ENCODE data around the gene TMEM18.

TMEM18 gene

DNA sequence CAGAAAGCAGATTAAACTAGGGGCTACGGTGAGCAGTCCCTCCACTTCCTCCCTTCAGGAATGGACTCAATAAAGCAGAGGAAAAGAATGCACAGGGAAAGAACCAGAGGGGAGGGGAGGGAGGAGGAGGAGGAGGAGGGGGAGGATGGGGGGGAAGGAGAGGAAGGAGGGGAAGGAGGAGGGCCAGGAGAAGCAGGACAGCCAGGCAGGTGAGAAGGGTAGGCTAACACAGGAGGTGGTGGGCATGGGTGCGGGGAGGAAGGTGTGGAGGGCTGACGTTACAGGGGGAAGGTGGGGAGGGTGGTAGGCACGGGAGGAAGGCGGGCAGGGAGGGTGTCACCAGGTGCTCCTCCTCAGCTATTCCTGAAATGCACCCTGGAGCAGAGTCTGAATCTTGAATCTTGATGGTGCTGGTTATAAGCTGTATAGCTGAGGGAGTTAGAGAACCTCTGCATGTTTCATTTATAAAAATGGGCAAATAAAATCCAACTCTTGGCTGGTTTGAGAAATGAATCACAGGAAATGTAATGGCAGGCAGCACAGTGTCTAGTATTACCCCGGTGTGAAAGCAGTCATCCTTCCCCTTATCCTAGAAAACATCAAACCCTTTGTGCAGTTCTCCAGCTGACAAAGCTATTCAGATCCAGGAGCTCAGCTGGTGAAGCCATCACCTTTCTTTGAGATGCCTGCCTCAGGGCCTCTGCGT lies 3.4 kb downstream of the TMEM18 start:
- Histone ChIP-seq H3K4me3 (ENCODE audit: insufficient read depth, low read depth, low read length, poor library complexity, severe bottlenecking) (no peak overlapping the region), H3K9me3 (ENCODE audit: control insufficient read depth, low read length) (no peaks in the 10 kb centered on the region), H3K27ac (ENCODE audit: insufficient read depth, low read length, poor library complexity, severe bottlenecking) (no peak overlapping the region), H3K27me3 (replicated peaks; ENCODE audit: control insufficient read depth, insufficient read depth, low read length, poor library complexity, severe bottlenecking) (no peaks in the 10 kb centered on the region), H3K36me3 (ENCODE audit: control insufficient read depth, insufficient read depth, low read length) (peaks cover 37% of the 10 kb centered on the region), H3K4me1 (ENCODE audit: control insufficient read depth, insufficient read depth, low read length, poor library complexity, severe bottlenecking) (peaks cover 3% of the 10 kb centered on the region)
- no peak for DNase-seq

GRCh38 chr2:673016-673415 lies 4.2 kb downstream of the TMEM18 start:
- no peaks in the 10 kb centered on the region for H3K9me3 ChIP-seq (ENCODE audit: control insufficient read depth, low read length)
- peaks cover 41% of the 10 kb centered on the region for H3K36me3 ChIP-seq (ENCODE audit: control insufficient read depth, insufficient read depth, low read length)
- no peak overlapping the region for H3K4me3 ChIP-seq (ENCODE audit: insufficient read depth, low read depth, low read length, poor library complexity, severe bottlenecking)
- peaks cover under 1% of the 10 kb centered on the region for H3K4me1 ChIP-seq (ENCODE audit: control insufficient read depth, insufficient read depth, low read length, poor library complexity, severe bottlenecking)
- no peaks in the 10 kb centered on the region for H3K27me3 ChIP-seq (replicated peaks; ENCODE audit: control insufficient read depth, insufficient read depth, low read length, poor library complexity, severe bottlenecking)
- DNase-seq: no peak
- H3K27ac ChIP-seq (ENCODE audit: insufficient read depth, low read length, poor library complexity, severe bottlenecking): no peak overlapping the region

DNA sequence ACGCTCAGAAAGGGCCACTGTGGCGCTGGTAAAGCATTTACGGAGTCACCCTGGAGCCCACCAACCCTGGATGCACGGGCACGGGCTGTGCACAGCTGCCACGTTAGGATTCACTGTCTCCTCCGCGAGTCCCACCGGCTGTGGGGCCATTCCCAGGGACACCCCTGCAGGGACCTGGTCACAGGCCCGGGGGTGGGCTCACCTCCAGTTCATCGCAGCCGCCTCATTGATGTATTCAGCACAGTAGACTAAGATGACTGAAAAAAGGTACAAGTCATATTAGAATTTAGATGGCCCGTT lies 4.7 kb downstream of the TMEM18 start:
- no peaks in the 10 kb centered on the region for H3K4me1 ChIP-seq (ENCODE audit: control insufficient read depth, insufficient read depth, low read length, poor library complexity, severe bottlenecking)
- DNase-seq: no peak
- H3K36me3 ChIP-seq (ENCODE audit: control insufficient read depth, insufficient read depth, low read length): peaks cover 45% of the 10 kb centered on the region

GRCh38 chr2:671787-672605 lies 5.2 kb downstream of the TMEM18 start:
- Histone ChIP-seq H3K27ac (ENCODE audit: insufficient read depth, low read length, poor library complexity, severe bottlenecking) (no peak overlapping the region), H3K9me3 (ENCODE audit: control insufficient read depth, low read length) (no peaks in the 10 kb centered on the region), H3K4me1 (ENCODE audit: control insufficient read depth, insufficient read depth, low read length, poor library complexity, severe bottlenecking) (no peaks in the 10 kb centered on the region), H3K27me3 (replicated peaks; ENCODE audit: control insufficient read depth, insufficient read depth, low read length, poor library complexity, severe bottlenecking) (no peaks in the 10 kb centered on the region), H3K36me3 (ENCODE audit: control insufficient read depth, insufficient read depth, low read length) (peaks cover 51% of the 10 kb centered on the region), H3K4me3 (ENCODE audit: insufficient read depth, low read depth, low read length, poor library complexity, severe bottlenecking) (no peak overlapping the region)
- no peak for DNase-seq

More for the DNA sequence above, 4.7 kb downstream of the TMEM18 start:
- H3K27ac ChIP-seq (ENCODE audit: insufficient read depth, low read length, poor library complexity, severe bottlenecking): no peak overlapping the region
- no peak overlapping the region for H3K4me3 ChIP-seq (ENCODE audit: insufficient read depth, low read depth, low read length, poor library complexity, severe bottlenecking)
- no peaks in the 10 kb centered on the region for H3K9me3 ChIP-seq (ENCODE audit: control insufficient read depth, low read length)
- no peaks in the 10 kb centered on the region for H3K27me3 ChIP-seq (replicated peaks; ENCODE audit: control insufficient read depth, insufficient read depth, low read length, poor library complexity, severe bottlenecking)

GRCh38 chr2:671072-671471 lies 6.1 kb downstream of the TMEM18 start:
- no peaks in the 10 kb centered on the region for H3K4me1 ChIP-seq (ENCODE audit: control insufficient read depth, insufficient read depth, low read length, poor library complexity, severe bottlenecking)
- H3K4me3 ChIP-seq (ENCODE audit: insufficient read depth, low read depth, low read length, poor library complexity, severe bottlenecking): no peak overlapping the region
- H3K27ac ChIP-seq (ENCODE audit: insufficient read depth, low read length, poor library complexity, severe bottlenecking): no peak overlapping the region
- no peak for DNase-seq
- peaks cover 3% of the 10 kb centered on the region for H3K9me3 ChIP-seq (ENCODE audit: control insufficient read depth, low read length)
- H3K36me3 ChIP-seq (ENCODE audit: control insufficient read depth, insufficient read depth, low read length): peaks cover 59% of the 10 kb centered on the region
- H3K27me3 ChIP-seq (replicated peaks; ENCODE audit: control insufficient read depth, insufficient read depth, low read length, poor library complexity, severe bottlenecking): no peaks in the 10 kb centered on the region

- H3K27ac ChIP-seq (ENCODE audit: insufficient read depth, low read length, poor library complexity, severe bottlenecking): no peak overlapping the region
- H3K36me3 ChIP-seq (ENCODE audit: control insufficient read depth, insufficient read depth, low read length): peaks cover 62% of the 10 kb centered on the region
- DNase-seq: no peak
- H3K9me3 ChIP-seq (ENCODE audit: control insufficient read depth, low read length): peaks cover 8% of the 10 kb centered on the region
- no peaks in the 10 kb centered on the region for H3K4me1 ChIP-seq (ENCODE audit: control insufficient read depth, insufficient read depth, low read length, poor library complexity, severe bottlenecking)
- no peaks in the 10 kb centered on the region for H3K27me3 ChIP-seq (replicated peaks; ENCODE audit: control insufficient read depth, insufficient read depth, low read length, poor library complexity, severe bottlenecking)
- H3K4me3 ChIP-seq (ENCODE audit: insufficient read depth, low read depth, low read length, poor library complexity, severe bottlenecking): no peak overlapping the region
These were observed 6.6 kb downstream of the TMEM18 start for GRCh38 chr2:670637-671036.

DNA sequence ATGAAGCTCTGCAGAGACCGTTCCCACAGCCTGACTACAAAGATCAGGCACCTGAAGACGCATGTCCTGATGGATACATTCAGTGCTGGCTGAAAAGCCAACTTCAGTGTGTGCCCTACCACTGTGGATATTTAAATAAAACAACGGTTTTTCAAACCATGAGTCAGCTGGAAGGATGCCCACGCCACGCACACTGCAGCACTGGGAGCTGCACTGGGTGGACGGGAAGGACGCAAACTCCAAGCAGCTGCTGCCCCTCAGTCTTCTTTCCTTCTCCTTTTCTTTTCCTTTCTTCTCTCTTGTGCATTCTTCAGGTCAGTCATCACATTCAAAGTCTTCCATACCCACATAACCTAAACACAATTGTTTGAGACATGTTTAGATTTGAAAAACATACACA lies 7.9 kb downstream of the TMEM18 start:
- H3K27ac ChIP-seq (ENCODE audit: insufficient read depth, low read length, poor library complexity, severe bottlenecking): no peak overlapping the region
- peaks cover 15% of the 10 kb centered on the region for H3K9me3 ChIP-seq (ENCODE audit: control insufficient read depth, low read length)
- no peaks in the 10 kb centered on the region for H3K27me3 ChIP-seq (replicated peaks; ENCODE audit: control insufficient read depth, insufficient read depth, low read length, poor library complexity, severe bottlenecking)
- no peak overlapping the region for H3K4me3 ChIP-seq (ENCODE audit: insufficient read depth, low read depth, low read length, poor library complexity, severe bottlenecking)
- peaks cover 62% of the 10 kb centered on the region for H3K36me3 ChIP-seq (ENCODE audit: control insufficient read depth, insufficient read depth, low read length)
- no peaks in the 10 kb centered on the region for H3K4me1 ChIP-seq (ENCODE audit: control insufficient read depth, insufficient read depth, low read length, poor library complexity, severe bottlenecking)
- no peak for DNase-seq

DNA sequence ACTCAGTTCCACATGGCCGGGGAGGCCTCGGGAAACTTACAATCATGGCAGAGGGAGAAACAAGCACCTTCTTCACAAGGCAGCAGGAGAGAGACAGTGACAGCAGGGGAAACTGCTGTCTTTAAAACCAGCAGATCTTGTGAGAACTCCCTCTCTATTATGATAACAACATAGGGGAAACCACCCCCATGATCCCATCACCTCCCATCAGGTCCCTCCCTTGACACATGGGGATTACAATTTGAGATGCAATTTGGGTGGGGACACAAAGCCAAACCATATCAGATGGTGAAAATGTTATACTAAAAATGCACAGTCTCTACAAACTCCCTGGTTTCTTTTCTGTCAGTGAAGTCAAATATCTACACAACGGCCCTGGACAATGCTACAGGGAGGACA lies 9.2 kb downstream of the TMEM18 start:
- Histone ChIP-seq H3K36me3 (ENCODE audit: control insufficient read depth, insufficient read depth, low read length) (peaks cover 58% of the 10 kb centered on the region), H3K4me1 (ENCODE audit: control insufficient read depth, insufficient read depth, low read length, poor library complexity, severe bottlenecking) (no peaks in the 10 kb centered on the region), H3K27ac (ENCODE audit: insufficient read depth, low read length, poor library complexity, severe bottlenecking) (no peak overlapping the region), H3K4me3 (ENCODE audit: insufficient read depth, low read depth, low read length, poor library complexity, severe bottlenecking) (no peak overlapping the region), H3K9me3 (ENCODE audit: control insufficient read depth, low read length) (peaks cover 15% of the 10 kb centered on the region), H3K27me3 (replicated peaks; ENCODE audit: control insufficient read depth, insufficient read depth, low read length, poor library complexity, severe bottlenecking) (no peaks in the 10 kb centered on the region)
- no peak for DNase-seq

DNA sequence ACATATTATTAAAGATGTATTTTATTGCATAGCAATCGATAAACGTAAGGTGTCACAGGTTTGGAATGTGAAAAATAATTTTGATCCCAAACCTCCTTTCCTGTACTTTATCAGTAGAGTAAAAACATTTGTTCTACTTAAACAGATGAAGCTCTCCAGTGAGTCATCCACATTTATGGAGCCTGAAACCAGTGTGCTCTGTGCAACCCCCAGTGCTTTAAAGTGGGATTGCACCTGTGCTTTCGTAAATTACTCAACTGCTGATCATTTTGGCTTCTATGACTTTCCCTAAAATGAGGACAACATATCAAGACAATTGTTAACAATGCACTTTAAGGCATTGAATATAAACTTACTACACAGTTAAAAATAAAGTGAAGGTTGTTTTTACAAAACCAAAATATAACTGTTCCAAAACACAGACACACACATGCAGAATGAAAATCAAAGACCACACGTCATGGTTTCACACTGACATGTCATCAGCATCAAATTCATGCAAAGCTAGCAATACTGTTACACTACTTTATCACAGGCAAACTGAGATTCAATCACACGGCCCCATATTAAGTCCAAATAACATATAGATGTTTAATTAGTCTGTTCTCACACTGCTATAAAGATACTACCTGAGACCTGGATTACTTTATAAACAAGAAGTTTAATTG lies 9.7 kb downstream of the TMEM18 start:
- H3K27me3 ChIP-seq (replicated peaks; ENCODE audit: control insufficient read depth, insufficient read depth, low read length, poor library complexity, severe bottlenecking): no peaks in the 10 kb centered on the region
- DNase-seq: no peak
- peaks cover 15% of the 10 kb centered on the region for H3K9me3 ChIP-seq (ENCODE audit: control insufficient read depth, low read length)
- peaks cover 53% of the 10 kb centered on the region for H3K36me3 ChIP-seq (ENCODE audit: control insufficient read depth, insufficient read depth, low read length)
- no peak overlapping the region for H3K27ac ChIP-seq (ENCODE audit: insufficient read depth, low read length, poor library complexity, severe bottlenecking)
- H3K4me3 ChIP-seq (ENCODE audit: insufficient read depth, low read depth, low read length, poor library complexity, severe bottlenecking): no peak overlapping the region
- H3K4me1 ChIP-seq (ENCODE audit: control insufficient read depth, insufficient read depth, low read length, poor library complexity, severe bottlenecking): peaks cover under 1% of the 10 kb centered on the region

GRCh38 chr2:666441-666840 lies 10.8 kb downstream of the TMEM18 start:
- peaks cover 45% of the 10 kb centered on the region for H3K36me3 ChIP-seq (ENCODE audit: control insufficient read depth, insufficient read depth, low read length)
- no peak overlapping the region for H3K27ac ChIP-seq (ENCODE audit: insufficient read depth, low read length, poor library complexity, severe bottlenecking)
- H3K9me3 ChIP-seq (ENCODE audit: control insufficient read depth, low read length): peaks cover 15% of the 10 kb centered on the region
- DNase-seq: no peak
- peaks cover 5% of the 10 kb centered on the region for H3K4me1 ChIP-seq (ENCODE audit: control insufficient read depth, insufficient read depth, low read length, poor library complexity, severe bottlenecking)
- H3K27me3 ChIP-seq (replicated peaks; ENCODE audit: control insufficient read depth, insufficient read depth, low read length, poor library complexity, severe bottlenecking): no peaks in the 10 kb centered on the region
- H3K4me3 ChIP-seq (ENCODE audit: insufficient read depth, low read depth, low read length, poor library complexity, severe bottlenecking): no peak overlapping the region

Data from effector memory CD4-positive, alpha-beta T cell (primary cell).